CD4-positive, alpha-beta T cell treated with Interleukin-4 for 1 hour (primary cell): Measurements from ENCODE around the gene RAP1GAP.
"Not testable (repeated sequence)": the region's sequence is repeated elsewhere in the genome, so short reads cannot be mapped to it uniquely, and the experiment has no call there.

Experiments used
- DNase-seq, 2 donors: peaks; one replicate each; pipeline ENCODE4 v3.0.0-alpha.2; 2020 to 2022

The RAP1GAP gene

GRCh38 chr1:21674957-21675356 is 5.8 kb upstream of the RAP1GAP start:
- no peak for DNase-seq

- DNase-seq = not testable (repeated sequence)
Observed at GRCh38 chr1:21673853-21674252, 4.7 kb upstream of the RAP1GAP start.

- DNase-seq = no peak
Observed at GRCh38 chr1:21673277-21673780, 4.2 kb upstream of the RAP1GAP start.

GRCh38 chr1:21672478-21673276 is 3.5 kb upstream of the RAP1GAP start:
- no peak for DNase-seq

- DNase-seq = no peak
Observed at GRCh38 chr1:21671915-21672314, 2.8 kb upstream of the RAP1GAP start.

- no peak for DNase-seq
Observed at GRCh38 chr1:21670956-21671902, 2.1 kb upstream of the RAP1GAP start.

GRCh38 chr1:21670059-21670881 is 1.1 kb upstream of the RAP1GAP start:
- DNase-seq = no peak

- DNase-seq = no peak
Observed at GRCh38 chr1:21668951-21669257, 253 bp downstream of the RAP1GAP start.

- DNase-seq = no peak
Observed at GRCh38 chr1:21668232-21668950, 766 bp downstream of the RAP1GAP start.

GRCh38 chr1:21667348-21668231 is 1.6 kb downstream of the RAP1GAP start:
- no peak for DNase-seq

- DNase-seq = no peak
Observed at GRCh38 chr1:21666576-21667320, 2.4 kb downstream of the RAP1GAP start.

GRCh38 chr1:21665711-21666575 is 3.2 kb downstream of the RAP1GAP start:
- DNase-seq = no peak

GRCh38 chr1:21664806-21665588 is 4.2 kb downstream of the RAP1GAP start:
- DNase-seq = no peak

GRCh38 chr1:21663951-21664805 is 5.0 kb downstream of the RAP1GAP start:
- no peak for DNase-seq

- DNase-seq = no peak
Observed at GRCh38 chr1:21663248-21663950, 5.8 kb downstream of the RAP1GAP start.

GRCh38 chr1:21662426-21663247 is 6.5 kb downstream of the RAP1GAP start:
- DNase-seq = no peak
